SJSA1 (cell line): Measurements from ENCODE around the gene TRAPPC12. TPM values are rescaled to one million over a fixed set of nuclear protein-coding genes. Genes with fewer than 3 reads are reported as not detected.
"Not testable (repeated sequence)": the region's sequence is repeated elsewhere in the genome, so short reads cannot be mapped to it uniquely, and the experiment has no call there.

Source experiments
- DNase-seq, 2 experiments: peaks; one replicate each; pipeline ENCODE4 v3.0.0-alpha.2; 2015 to 2020; ENCODE audit warnings: low spot score in 2 of 2, low read depth in 1 of 2
- H3K27ac ChIP-seq: fragments of 250-450 bp; sonication (Bioruptor Pico); 2 replicates; pipeline ENCODE4 v1.5.1; 2020; ENCODE audit warnings: mild to moderate bottlenecking, moderate library complexity
- H3K27me3 ChIP-seq: fragments of 250-450 bp; sonication (Bioruptor Pico); replicated peaks from 2 replicates; pipeline ENCODE4 v1.5.1; 2020; ENCODE audit warnings: mild to moderate bottlenecking, moderate library complexity
- H3K36me3 ChIP-seq: fragments of 250-450 bp; sonication (Bioruptor Pico); 2 replicates; pipeline ENCODE4 v1.5.1; 2020; ENCODE audit warnings: mild to moderate bottlenecking
- H3K4me1 ChIP-seq: fragments of 250-450 bp; sonication (Bioruptor Pico); replicated peaks from 2 replicates; pipeline ENCODE4 v1.6.1; 2021; ENCODE audit warnings: mild to moderate bottlenecking
- H3K4me3 ChIP-seq: fragments of 250-450 bp; sonication (Bioruptor Pico); 2 replicates; pipeline ENCODE4 v1.5.1; 2020; ENCODE audit warnings: mild to moderate bottlenecking
- H3K9me3 ChIP-seq: fragments of 250-450 bp; sonication (Bioruptor Pico); replicated peaks from 2 replicates; pipeline ENCODE4 v1.5.1; 2020; ENCODE audit warnings: mild to moderate bottlenecking
- total RNA-seq: library from RNA; depleted of rRNA; stranded (reverse); fragments of >200 nt; shearing (Covaris generic); gene quantifications from 2 replicates; pipeline ENCODE4 v1.2.3, GENCODE V29; 2014

Gene TRAPPC12
- total RNA-seq, 1 experiment from 2014 or later = 56.1 TPM

- H3K27me3 ChIP-seq = no peaks in the 10 kb centered on the region
- 0 out of 2 replicates have a peak, but pooled peaks cover 2% of the 10 kb centered on the region for H3K9me3 ChIP-seq
- DNase-seq = peak in 1 of 2 experiments; percentile 40
- no peak overlapping the region for H3K27ac ChIP-seq
- 0 out of 2 replicates have a peak, but pooled peaks cover 1% of the 10 kb centered on the region for H3K36me3 ChIP-seq
- peaks cover 12% of the 10 kb centered on the region for H3K4me1 ChIP-seq
- H3K4me3 ChIP-seq = no peak overlapping the region
Measured at GRCh38 chr2:3491716-3492474, 112.4 kb downstream of the TRAPPC12 start.

DNA sequence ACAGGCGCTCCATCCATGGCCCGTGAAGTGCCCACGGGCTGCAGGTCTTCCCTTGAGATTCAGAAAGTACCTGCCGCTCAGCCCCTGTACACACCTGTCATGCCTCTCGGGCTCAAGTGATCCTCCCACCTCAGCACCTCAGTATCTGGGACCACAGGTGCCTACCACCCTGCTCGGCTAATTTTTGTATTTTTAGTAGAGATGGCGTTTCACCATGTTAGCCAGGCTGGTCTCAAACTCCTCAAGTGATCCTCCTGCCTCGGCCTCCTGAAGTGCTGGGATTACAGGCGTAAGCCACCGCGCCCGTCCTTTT is 112.9 kb downstream of the TRAPPC12 start:
- H3K36me3 ChIP-seq, DNase-seq, H3K27me3 ChIP-seq, H3K9me3 ChIP-seq, H3K4me3 ChIP-seq, H3K27ac ChIP-seq: not testable (repeated sequence)
- H3K4me1 ChIP-seq = peaks cover 12% of the 10 kb centered on the region

GRCh38 chr2:3492951-3493614 is 113.6 kb downstream of the TRAPPC12 start:
- Histone ChIP-seq H3K27ac (no peak overlapping the region), H3K4me1 (peaks cover 12% of the 10 kb centered on the region), H3K4me3 (no peak overlapping the region), H3K9me3 (no peaks in the 10 kb centered on the region), H3K36me3 (0 out of 2 replicates have a peak, but pooled peaks cover 5% of the 10 kb centered on the region), H3K27me3 (no peaks in the 10 kb centered on the region)
- no peak for DNase-seq

DNA sequence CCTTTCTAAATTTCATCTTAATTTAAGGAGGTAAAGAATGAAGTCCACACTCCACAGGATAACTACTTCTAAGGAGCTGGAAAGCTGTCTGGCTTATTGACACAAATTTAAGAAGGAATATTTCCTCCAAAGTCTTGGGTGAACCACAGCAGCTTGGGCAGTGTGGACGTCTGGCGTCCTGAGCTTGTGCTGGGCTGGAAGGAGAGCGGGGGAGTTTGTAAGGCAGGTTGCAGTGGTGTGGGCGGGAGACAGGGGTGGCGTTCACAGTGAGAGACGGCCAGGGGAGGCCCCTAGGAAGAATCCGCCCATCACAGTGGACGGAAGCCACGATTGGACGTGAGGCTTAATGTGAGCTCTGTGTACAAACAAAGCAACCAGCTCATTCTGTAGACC is 114.1 kb downstream of the TRAPPC12 start:
- Histone ChIP-seq H3K4me1 (peaks cover 12% of the 10 kb centered on the region), H3K9me3 (no peaks in the 10 kb centered on the region), H3K4me3 (no peak overlapping the region), H3K27ac (no peak overlapping the region), H3K36me3 (0 out of 2 replicates have a peak, but pooled peaks cover 5% of the 10 kb centered on the region), H3K27me3 (no peaks in the 10 kb centered on the region)
- no peak for DNase-seq

GRCh38 chr2:3494984-3495666 is 115.6 kb downstream of the TRAPPC12 start:
- Histone ChIP-seq H3K4me3 (no peak overlapping the region), H3K9me3 (no peaks in the 10 kb centered on the region), H3K27me3 (no peaks in the 10 kb centered on the region), H3K4me1 (peaks cover 12% of the 10 kb centered on the region), H3K27ac (no peak overlapping the region), H3K36me3 (peaks cover 14% of the 10 kb centered on the region; the same call in 1 of the 2 replicates)
- no peak for DNase-seq

DNA sequence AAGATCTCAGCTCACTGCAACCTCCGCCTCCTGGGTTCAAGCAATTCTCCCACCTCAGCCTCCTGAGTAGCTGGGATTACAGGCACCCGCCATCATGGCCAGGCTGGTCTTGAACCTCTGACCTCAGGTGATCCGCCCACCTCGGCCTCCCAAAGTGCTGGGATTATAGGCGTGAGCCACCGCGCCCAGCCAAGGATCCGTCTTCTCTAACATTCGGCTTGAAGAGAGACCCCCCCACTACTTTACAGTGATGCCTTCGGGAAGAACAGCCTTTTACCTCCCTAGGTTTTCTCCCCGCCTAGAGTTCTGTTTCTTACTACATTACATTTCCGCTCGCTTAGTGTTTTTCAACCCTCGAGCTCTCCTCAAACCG is 117.2 kb downstream of the TRAPPC12 start:
- H3K36me3 ChIP-seq = peaks cover 21% of the 10 kb centered on the region
- H3K4me3 ChIP-seq, H3K27me3 ChIP-seq, H3K4me1 ChIP-seq, H3K9me3 ChIP-seq, H3K27ac ChIP-seq, DNase-seq: not testable (repeated sequence)

DNA sequence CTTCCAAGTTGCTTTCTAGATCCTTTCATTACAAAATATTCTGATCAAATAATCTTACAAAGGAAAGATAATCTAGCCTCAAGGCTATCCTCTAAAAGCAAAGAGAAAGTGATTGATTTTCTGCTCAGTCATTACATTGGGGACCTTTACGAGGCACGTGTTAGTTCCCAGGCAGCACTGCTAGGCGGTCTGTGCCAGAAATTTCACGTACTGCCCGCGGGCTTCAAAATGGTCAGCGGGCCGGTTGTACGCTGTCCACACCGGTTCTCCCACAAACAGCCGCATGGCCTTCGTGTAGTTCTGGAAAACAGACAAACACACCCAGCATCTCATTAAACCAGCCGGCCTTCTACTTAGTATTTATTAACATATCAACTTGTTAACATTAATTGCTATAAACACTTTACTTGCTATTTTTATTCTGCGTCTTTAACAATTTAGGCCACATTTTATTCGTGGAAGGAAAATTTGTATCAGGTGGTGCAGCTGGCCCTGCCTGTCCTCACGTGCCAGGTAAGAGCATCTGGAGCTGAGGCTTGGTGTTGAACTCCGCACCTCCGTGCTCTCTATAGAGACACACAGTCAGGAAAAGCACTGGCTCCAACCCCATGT is 119.4 kb downstream of the TRAPPC12 start:
- Histone ChIP-seq H3K27ac (no peak overlapping the region), H3K9me3 (no peaks in the 10 kb centered on the region), H3K4me1 (no peaks in the 10 kb centered on the region), H3K27me3 (no peaks in the 10 kb centered on the region), H3K36me3 (peaks cover 21% of the 10 kb centered on the region), H3K4me3 (no peak overlapping the region)
- no peak for DNase-seq

DNA sequence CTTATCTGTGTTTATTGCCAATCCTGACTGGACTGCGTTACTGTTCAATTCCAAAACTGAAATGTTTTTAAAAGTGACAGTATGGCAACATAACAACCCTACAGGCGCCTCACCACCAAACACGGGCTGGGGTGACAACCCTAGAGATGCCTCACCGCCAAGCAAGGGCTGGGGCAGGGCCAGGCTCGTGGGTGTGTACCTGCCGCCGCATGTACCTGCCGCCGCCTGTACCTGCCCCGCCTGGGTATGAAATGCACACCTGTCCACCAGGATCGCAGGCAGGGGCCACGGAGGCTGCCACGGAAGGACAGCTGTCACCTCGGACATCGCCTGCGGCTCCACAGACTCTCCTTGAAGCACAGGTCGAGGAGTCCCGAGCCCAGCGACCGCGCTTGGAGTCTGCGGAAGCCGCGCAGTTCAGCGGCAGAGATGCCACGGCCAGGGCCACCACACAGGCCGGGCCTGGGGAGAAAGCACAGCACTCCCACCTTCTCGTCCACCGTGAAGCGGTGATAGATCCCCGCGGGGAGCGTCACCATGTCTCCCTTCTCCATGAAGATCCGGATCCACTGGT is 120.9 kb downstream of the TRAPPC12 start:
- Histone ChIP-seq H3K9me3 (no peaks in the 10 kb centered on the region), H3K27ac (no peak overlapping the region), H3K36me3 (peaks cover 26% of the 10 kb centered on the region), H3K4me3 (no peak overlapping the region), H3K27me3 (no peaks in the 10 kb centered on the region), H3K4me1 (peaks cover under 1% of the 10 kb centered on the region; the same call in 1 of the 2 replicates)
- DNase-seq = peak in 1 of 2 experiments; percentile 42

DNA sequence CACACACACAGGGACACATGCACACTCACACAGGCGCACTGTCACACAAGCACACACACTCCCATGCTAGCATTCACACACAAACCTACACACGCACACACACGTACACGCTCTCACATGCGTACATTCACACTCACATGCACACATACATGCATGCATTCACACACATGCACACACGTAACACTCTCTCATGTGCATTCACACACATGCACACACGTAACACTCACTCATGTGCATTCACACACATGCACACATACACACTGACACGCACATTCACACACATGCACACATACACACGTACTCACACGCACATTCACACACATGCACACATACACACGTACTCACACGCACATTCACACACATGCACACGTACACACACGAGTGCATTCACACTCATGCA is 123.6 kb downstream of the TRAPPC12 start:
- no peak overlapping the region for H3K4me3 ChIP-seq
- no peak overlapping the region for H3K27ac ChIP-seq
- H3K27me3 ChIP-seq = no peaks in the 10 kb centered on the region
- no peaks in the 10 kb centered on the region for H3K9me3 ChIP-seq
- no peak for DNase-seq
- peaks cover 9% of the 10 kb centered on the region; the same call in 1 of the 2 replicates for H3K4me1 ChIP-seq
- peaks cover 21% of the 10 kb centered on the region for H3K36me3 ChIP-seq

DNA sequence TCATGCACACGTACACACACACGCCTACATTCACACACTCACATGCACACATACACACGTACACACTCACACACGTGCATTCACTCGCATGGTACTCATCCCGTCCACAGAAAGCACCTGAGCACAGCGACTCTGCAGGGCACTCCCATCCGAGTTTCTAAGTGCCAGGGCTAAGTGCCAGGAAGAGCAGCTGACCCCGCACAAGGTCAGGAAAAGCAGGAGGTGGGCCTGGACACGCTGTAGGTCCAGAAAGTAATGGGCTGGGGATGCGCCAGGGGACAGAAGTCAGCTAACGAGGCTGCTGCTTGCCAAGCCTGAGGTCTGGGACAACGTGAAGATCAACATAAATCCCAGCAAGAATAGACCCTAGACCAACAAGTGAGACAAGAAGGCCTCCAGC is 124.0 kb downstream of the TRAPPC12 start:
- no peak overlapping the region for H3K27ac ChIP-seq
- H3K9me3 ChIP-seq = no peaks in the 10 kb centered on the region
- no peak overlapping the region for H3K4me3 ChIP-seq
- no peaks in the 10 kb centered on the region for H3K27me3 ChIP-seq
- peaks cover 9% of the 10 kb centered on the region; the same call in 1 of the 2 replicates for H3K4me1 ChIP-seq
- DNase-seq = peak in 1 of 2 experiments; percentile 32
- H3K36me3 ChIP-seq = peaks cover 21% of the 10 kb centered on the region

DNA sequence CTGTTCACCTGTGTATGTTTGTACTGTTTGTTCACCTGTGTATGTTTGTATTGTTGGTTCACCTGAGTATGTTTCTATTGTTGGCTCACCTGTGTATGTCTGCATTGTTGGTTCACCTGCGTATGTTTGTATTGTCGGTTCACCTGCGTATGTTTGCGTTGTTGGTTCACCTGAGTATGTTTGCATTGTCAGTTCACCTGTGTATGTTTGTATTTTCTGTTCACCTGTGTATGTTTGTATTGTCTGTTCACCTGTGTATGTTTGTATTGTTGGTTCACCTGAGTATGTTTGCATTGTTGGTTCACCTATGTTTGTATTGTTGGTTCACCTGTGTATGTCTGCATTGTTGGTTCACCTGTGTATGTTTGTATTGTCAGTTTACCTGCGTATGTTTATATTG is 125.2 kb downstream of the TRAPPC12 start:
- DNase-seq = no peak
- Histone ChIP-seq H3K36me3 (peaks cover 15% of the 10 kb centered on the region), H3K4me3 (no peak overlapping the region)

DNA sequence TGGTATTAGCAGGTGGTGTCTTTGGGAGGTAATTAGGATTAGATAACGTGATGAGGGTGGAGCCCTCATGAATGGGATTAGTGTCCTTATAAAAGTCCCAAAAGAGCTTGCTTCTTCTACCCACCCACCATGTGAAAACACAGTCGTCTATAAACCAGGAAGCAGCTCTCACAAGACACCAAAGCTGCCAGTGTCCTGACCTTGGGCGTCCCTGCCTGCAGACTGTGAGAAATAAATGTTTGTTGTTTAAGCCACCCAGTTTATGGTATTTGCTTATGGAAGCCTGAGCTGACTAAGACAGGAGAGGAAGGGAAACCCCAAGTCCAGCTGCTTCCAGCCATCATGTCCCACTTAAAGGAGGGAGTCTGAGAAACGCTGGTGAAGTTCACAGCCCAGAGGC is 126.3 kb downstream of the TRAPPC12 start:
- peak; percentile 39 for DNase-seq
- Histone ChIP-seq H3K4me1 (peaks cover 9% of the 10 kb centered on the region; the same call in 1 of the 2 replicates), H3K9me3 (no peaks in the 10 kb centered on the region), H3K27ac (no peak overlapping the region), H3K27me3 (no peaks in the 10 kb centered on the region), H3K4me3 (no peak overlapping the region), H3K36me3 (peaks cover 15% of the 10 kb centered on the region)

More for the DNA sequence above, 125.2 kb downstream of the TRAPPC12 start:
- peaks cover 9% of the 10 kb centered on the region; the same call in 1 of the 2 replicates for H3K4me1 ChIP-seq
- no peaks in the 10 kb centered on the region for H3K27me3 ChIP-seq
- H3K9me3 ChIP-seq = no peaks in the 10 kb centered on the region
- no peak overlapping the region for H3K27ac ChIP-seq

GRCh38 chr2:3512086-3512485 is 132.6 kb downstream of the TRAPPC12 start:
- no peaks in the 10 kb centered on the region for H3K27me3 ChIP-seq
- H3K36me3 ChIP-seq = peaks cover 29% of the 10 kb centered on the region
- H3K27ac ChIP-seq = no peak overlapping the region
- H3K4me1 ChIP-seq = peaks cover under 1% of the 10 kb centered on the region; the same call in 1 of the 2 replicates
- H3K9me3 ChIP-seq = 0 out of 2 replicates have a peak, but pooled peaks cover 3% of the 10 kb centered on the region
- peak in 1 of 2 experiments; percentile 0 for DNase-seq
- H3K4me3 ChIP-seq = no peak overlapping the region
